Thyroid gland (tissue), 4 donors: ENCODE results near the gene RAI1.

Experiments
- CTCF ChIP-seq, 6 experiments: fragments of 200-600 bp in 3 of 6; fragments of 450-650 bp in 3 of 6; sonication (generic) in 3 of 6; IDR thresholded peaks; one replicate each; pipeline ENCODE4 v1.5.1; 2016 to 2019; ENCODE audit warnings: antibody characterized with exemption in 6 of 6, mild to moderate bottlenecking in 2 of 6, inconsistent platforms in 1 of 6, moderate library complexity in 1 of 6
- POLR2A ChIP-seq, 2 donors: fragments of 450-650 bp; IDR thresholded peaks; one replicate each; pipeline ENCODE4 v1.6.1; 2017; ENCODE audit warnings: antibody characterized with exemption in 2 of 2, mild to moderate bottlenecking in 2 of 2, moderate library complexity in 1 of 2

DNA sequence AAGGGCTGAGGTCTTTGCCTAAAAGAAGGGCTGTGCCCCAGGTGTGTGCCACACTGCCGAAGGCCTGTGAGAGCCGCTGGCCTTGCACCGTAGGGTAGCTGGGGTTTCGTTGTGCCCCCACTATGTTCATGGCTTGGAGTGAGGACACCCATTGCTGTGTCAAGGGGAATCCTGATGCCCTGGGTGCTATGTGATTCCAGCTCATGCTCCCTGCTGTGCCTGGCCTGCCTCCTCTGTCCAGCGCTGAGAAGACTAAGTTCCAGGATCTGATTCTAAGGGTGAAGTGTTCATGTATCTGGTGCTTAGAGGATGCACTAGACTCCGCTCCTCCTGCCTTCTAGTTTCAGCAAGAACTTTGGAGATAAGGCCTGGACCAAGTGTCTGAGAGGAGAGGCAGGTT, 108.2 kb downstream of the RAI1 start:
- TF ChIP-seq CTCF (IDR thresholded peaks at IDR 0.05) (no peak), POLR2A (IDR thresholded peaks at IDR 0.05) (no peak)
